Measurements from ENCODE around the gene HS6ST2.

Gene HS6ST2

DNA sequence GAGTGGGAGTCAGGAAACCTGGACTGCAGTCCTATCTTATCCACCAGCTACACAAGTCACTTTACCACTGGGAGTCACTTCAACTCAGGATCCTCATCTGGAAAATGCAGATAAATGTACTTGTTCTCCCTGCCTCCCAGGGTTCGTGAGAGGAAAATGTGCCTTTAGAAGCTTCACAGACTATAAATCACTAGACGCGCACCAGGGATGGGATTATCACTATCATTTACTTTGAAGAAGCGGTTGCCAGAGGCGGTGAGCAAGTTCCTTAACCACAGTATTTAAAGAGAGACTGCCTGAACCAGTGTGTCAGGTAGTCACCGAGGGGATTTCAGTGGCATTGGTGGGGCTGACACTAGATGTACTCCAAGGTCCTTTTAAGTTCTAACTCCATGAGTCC is 219.5 kb downstream of the HS6ST2 start:
- DNase-seq, result no peak

DNA sequence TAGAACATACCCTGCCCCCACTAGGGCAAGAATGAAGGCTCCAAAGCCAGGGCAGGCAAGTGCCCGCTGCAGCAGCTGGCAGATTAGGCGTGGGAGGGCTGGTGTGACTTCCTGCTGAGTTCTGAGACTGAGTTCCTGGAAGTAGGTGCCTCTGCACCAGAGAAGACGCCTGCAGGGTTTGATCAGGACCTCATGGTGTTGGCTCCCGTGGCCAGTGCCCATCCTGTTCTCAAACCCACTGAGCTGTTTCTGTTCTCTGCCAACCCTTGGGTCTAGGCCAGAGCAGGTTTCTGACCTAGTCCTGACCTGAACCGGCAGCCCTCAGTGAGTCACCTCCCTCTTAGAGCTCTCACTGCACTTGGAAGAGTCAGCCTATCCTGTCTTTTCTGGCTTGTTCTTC is 220.7 kb downstream of the HS6ST2 start:
- DNase-seq, result peak; percentile 47

- no peak for DNase-seq
These were observed 226.2 kb downstream of the HS6ST2 start for GRCh38 chrX:132732236-132732635.

GRCh38 chrX:132730726-132731125 is 227.7 kb downstream of the HS6ST2 start:
- no peak for DNase-seq

DNA sequence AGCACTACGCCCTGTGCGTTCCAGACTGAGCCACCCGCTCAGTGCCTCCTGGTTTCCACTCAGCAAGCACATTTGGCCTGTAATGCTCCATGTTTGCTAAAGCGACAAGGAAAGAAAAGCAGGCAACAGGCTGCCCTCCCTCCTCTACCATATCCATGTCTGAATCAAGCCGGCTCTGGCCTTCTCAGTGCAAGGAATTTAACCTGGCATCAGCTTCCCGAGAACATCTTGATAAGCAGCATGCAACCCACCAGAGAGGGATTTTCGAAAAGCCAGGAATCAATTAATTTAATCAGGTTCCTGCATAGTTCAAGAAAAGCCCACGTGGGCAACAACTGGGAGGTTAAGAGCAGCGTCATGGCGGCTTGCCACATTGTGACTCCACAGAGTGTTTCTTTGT is 228.2 kb downstream of the HS6ST2 start:
- DNase-seq, result no peak

DNA sequence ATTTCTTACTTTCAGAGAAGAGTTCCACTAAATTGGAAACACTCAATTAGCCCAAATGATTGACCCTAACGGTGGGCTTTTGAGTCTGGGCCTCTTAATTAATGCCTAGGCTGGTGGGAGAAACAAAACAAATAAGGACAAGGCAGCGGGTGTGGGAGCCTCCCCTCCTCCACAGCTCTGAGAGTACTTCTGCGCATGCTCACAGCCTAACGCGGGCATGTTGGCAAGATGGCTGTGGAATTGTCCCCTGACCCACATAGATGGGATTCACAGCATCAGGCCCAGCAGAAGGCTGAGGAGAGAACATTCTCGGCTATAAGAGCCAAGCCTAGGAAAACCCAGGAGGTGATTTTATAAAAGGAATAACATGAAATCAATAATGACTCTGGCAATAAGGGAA is 230.1 kb downstream of the HS6ST2 start:
- no peak for DNase-seq

DNA sequence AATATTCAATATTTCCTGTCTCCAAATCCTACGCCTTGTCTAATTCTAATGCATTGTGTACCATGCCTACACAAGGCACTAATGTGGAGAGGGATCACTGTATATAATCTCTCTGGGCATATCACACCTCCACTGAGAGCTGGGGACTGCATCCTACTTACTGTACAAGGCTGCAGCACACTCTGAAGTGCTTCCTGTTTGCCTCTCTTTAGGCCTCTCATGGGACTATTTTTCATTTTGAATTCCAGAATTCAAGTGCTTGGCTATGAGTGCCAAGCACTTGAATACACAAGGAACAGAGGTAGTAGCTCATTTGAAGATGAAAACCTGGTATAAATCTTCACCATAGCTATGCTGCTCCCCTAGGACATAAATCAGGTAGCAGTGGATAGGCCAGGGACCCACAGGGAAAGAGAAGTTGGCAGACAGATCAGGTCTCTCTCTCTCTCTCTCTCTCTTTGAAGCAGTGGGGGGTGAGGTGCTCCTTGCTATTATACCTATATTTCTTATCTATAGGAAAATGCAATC is 239.9 kb downstream of the HS6ST2 start:
- no peak for DNase-seq

DNA sequence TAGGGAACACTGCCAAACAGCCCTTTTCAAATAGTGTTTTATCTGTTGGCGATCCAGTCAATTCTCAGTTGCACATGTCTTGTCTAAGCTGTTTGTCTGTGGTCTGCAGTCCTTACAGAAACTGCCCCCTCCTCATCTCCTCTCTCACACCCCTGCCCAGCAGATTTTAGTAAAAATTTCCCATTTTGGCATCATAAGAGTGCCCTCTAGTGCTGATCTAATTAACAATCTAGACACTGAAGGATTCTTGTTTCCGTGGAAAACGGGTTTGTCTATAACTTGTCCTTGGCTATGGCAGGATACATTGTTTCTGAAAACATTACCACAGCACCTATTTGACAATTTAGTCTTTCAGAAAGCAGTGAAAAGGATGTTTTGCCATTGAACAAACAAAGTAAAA is 242.4 kb downstream of the HS6ST2 start:
- no peak for DNase-seq

- no peak for DNase-seq
These were observed 243.5 kb downstream of the HS6ST2 start for GRCh38 chrX:132714913-132715312.

- DNase-seq, result no peak
These were observed 246.1 kb downstream of the HS6ST2 start for GRCh38 chrX:132712350-132712749.

- DNase-seq, result peak; percentile 11
These were observed 247.7 kb downstream of the HS6ST2 start for GRCh38 chrX:132710656-132711155.

GRCh38 chrX:132708529-132708928 is 249.9 kb downstream of the HS6ST2 start:
- DNase-seq, result no peak

GRCh38 chrX:132704769-132705168 is 253.7 kb downstream of the HS6ST2 start:
- DNase-seq, result no peak

- DNase-seq, result no peak
These were observed 264.0 kb downstream of the HS6ST2 start for GRCh38 chrX:132694382-132694781.

- DNase-seq, result no peak
These were observed 265.9 kb downstream of the HS6ST2 start for GRCh38 chrX:132692526-132692925.

- DNase-seq, result peak; percentile 25
These were observed 266.4 kb downstream of the HS6ST2 start for GRCh38 chrX:132692066-132692465.

- no peak for DNase-seq
These were observed 268.5 kb downstream of the HS6ST2 start for GRCh38 chrX:132689612-132690563.

DNA sequence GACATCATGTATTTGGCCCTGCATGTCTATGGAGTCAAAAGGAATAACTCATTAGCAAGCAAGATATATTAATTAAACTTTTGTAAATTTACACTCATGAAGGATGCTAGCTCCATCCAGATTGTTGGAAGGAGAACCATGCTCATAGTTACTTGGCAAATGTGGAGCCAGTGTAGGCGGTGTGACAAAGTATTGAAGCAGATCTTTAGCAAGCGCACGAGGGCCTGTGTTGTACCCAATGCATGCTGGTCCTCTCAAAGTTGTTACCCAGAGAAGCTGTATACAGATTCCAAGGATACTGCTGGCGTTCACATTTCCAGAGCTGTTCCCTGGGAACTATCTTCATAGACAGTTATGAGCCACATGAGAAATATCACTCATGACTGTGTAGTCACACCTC is 273.2 kb downstream of the HS6ST2 start:
- DNase-seq, result no peak

GRCh38 chrX:132677233-132677716 is 281.2 kb downstream of the HS6ST2 start:
- no peak for DNase-seq

GRCh38 chrX:132676561-132677186 is 281.8 kb downstream of the HS6ST2 start:
- DNase-seq, result no peak

DNA sequence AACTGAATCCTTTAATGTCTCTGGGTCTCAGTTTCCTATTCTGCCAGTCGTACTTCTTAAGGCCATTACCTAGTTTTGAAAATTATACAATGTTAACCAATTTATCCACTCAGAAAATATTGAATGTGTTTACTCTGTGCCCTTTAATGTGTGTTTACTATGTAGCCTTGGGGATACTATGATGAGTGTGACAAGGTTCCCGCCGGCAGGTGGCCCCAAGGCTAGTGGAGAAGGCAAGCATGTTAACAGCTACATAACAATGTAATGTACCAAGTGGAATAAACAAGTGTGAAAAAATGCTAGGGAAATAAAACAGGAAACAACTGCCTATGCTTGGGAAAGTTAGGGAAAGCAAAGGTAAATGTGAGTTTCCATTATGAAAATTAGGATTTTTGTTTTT is 282.3 kb downstream of the HS6ST2 start:
- DNase-seq, result no peak

DNA sequence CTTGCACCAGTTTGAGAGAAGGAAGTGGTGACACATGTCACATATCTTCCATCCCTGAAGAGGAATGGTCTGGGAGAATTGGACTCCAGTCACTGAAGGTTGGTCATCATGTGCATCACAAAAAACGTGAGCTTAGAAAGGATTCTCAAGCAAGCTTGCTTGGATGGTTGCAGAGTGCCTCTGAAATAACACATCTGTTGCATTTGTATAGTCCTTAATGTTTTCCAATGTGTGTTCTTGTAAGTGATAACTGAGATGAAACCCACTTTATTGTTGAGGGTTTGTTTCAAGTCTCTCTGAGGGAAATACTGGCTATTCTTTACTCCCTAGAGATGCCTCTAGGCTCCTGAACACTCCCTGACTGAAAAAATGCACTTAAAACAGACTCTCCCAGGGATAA is 285.1 kb downstream of the HS6ST2 start:
- no peak for DNase-seq

GRCh38 chrX:132671229-132671641 is 287.2 kb downstream of the HS6ST2 start:
- DNase-seq, result no peak

- no peak for DNase-seq
These were observed 289.3 kb downstream of the HS6ST2 start for GRCh38 chrX:132669142-132669541.
